ENCODE measurements around the gene TCAIM.
A peak's percentile ranks its signal among the peaks of the same experiment; 100 is the strongest.
"Not testable (repeated sequence)": the region's sequence is repeated elsewhere in the genome, so short reads cannot be mapped to it uniquely, and the experiment has no call there.

TCAIM gene

GRCh38 chr3:44338010-44338827 lies at the start of gene TCAIM:
TCAIM (plus strand) TSS chr3:44338766; CDS start chr3:44354783, 16,017 bp downstream.
- no peak for FAIRE-seq

- no peak for FAIRE-seq
Measured at GRCh38 chr3:44289882-44290462, 48.6 kb upstream of the TCAIM start.

- FAIRE-seq = no peak
Measured at GRCh38 chr3:44292276-44292675, 46.3 kb upstream of the TCAIM start.

GRCh38 chr3:44292947-44293346 lies 45.6 kb upstream of the TCAIM start:
- FAIRE-seq = no peak

GRCh38 chr3:44297255-44297654 lies 41.3 kb upstream of the TCAIM start:
- no peak for FAIRE-seq

GRCh38 chr3:44301746-44302145 lies 36.8 kb upstream of the TCAIM start:
- FAIRE-seq = no peak

GRCh38 chr3:44309500-44309899 lies 29.1 kb upstream of the TCAIM start:
- no peak for FAIRE-seq

- no peak for FAIRE-seq
Measured at GRCh38 chr3:44318891-44319311, 19.7 kb upstream of the TCAIM start.

GRCh38 chr3:44321335-44321734 lies 17.2 kb upstream of the TCAIM start:
- no peak for FAIRE-seq

GRCh38 chr3:44323341-44323955 lies 15.1 kb upstream of the TCAIM start:
- FAIRE-seq = peak; percentile 85

GRCh38 chr3:44324584-44324983 lies 14.0 kb upstream of the TCAIM start:
- FAIRE-seq = peak; percentile 36

- no peak for FAIRE-seq
Measured at GRCh38 chr3:44326019-44326418, 12.5 kb upstream of the TCAIM start.

GRCh38 chr3:44326515-44326914 lies 12.1 kb upstream of the TCAIM start:
- no peak for FAIRE-seq

- FAIRE-seq = no peak
Measured at GRCh38 chr3:44329946-44330345, 8.6 kb upstream of the TCAIM start.

- no peak for FAIRE-seq
Measured at GRCh38 chr3:44330444-44330843, 8.1 kb upstream of the TCAIM start.

- no peak for FAIRE-seq
Measured at GRCh38 chr3:44334326-44334725, 4.2 kb upstream of the TCAIM start.

GRCh38 chr3:44337248-44337785 lies 1.2 kb upstream of the TCAIM start:
- FAIRE-seq = no peak

GRCh38 chr3:44338828-44339127 lies 212 bp downstream of the TCAIM start:
- no peak for FAIRE-seq

- FAIRE-seq = no peak
Measured at GRCh38 chr3:44339181-44340057, 853 bp downstream of the TCAIM start.

GRCh38 chr3:44340058-44340395 lies 1.5 kb downstream of the TCAIM start:
- FAIRE-seq = no peak

- FAIRE-seq = no peak
Measured at GRCh38 chr3:44342176-44342790, 3.7 kb downstream of the TCAIM start.

- no peak for FAIRE-seq
Measured at GRCh38 chr3:44343421-44343820, 4.9 kb downstream of the TCAIM start.

GRCh38 chr3:44346590-44346989 lies 8.0 kb downstream of the TCAIM start:
- not testable (repeated sequence) for FAIRE-seq

Measured in colon (tissue), 2 donors.